GM12801 (cell line): Measurements from ENCODE around the gene TCEAL3.

Experiments used
- TF ChIP-seq, protein P1 (sequence below): IDR thresholded peaks from one replicate; pipeline ENCODE4 v1.5.1; 2011; ENCODE audit warnings: control low read depth; ENCODE audit not compliant: insufficient read length; ENCODE audit errors: extremely low read depth

The TCEAL3 gene

DNA sequence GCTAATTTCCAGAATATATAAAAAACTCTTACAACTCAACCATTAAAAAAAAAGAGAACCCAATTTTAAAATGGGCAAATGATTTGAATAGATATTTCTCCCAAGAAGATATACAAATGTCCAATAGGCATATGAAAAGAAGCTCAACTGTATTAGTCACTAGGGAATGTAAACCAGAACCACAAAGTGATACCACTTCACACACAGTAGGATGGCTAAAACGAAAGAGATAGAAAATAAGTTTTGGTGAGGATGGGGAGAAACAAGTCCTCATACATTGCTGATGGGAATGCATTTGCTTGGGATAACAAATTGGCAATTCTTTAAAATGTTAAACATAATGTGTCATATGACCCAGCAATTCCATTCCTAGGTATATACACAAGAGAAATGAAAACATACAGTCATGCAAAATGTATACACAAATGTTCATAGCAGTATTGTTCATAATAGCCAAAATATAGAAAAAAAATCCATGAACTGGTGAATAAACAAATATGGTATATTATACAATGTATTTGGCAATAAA, 5.7 kb downstream of the TCEAL3 start:
- TF ChIP-seq, protein P1, sequence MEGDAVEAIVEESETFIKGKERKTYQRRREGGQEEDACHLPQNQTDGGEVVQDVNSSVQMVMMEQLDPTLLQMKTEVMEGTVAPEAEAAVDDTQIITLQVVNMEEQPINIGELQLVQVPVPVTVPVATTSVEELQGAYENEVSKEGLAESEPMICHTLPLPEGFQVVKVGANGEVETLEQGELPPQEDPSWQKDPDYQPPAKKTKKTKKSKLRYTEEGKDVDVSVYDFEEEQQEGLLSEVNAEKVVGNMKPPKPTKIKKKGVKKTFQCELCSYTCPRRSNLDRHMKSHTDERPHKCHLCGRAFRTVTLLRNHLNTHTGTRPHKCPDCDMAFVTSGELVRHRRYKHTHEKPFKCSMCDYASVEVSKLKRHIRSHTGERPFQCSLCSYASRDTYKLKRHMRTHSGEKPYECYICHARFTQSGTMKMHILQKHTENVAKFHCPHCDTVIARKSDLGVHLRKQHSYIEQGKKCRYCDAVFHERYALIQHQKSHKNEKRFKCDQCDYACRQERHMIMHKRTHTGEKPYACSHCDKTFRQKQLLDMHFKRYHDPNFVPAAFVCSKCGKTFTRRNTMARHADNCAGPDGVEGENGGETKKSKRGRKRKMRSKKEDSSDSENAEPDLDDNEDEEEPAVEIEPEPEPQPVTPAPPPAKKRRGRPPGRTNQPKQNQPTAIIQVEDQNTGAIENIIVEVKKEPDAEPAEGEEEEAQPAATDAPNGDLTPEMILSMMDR: no peak

DNA sequence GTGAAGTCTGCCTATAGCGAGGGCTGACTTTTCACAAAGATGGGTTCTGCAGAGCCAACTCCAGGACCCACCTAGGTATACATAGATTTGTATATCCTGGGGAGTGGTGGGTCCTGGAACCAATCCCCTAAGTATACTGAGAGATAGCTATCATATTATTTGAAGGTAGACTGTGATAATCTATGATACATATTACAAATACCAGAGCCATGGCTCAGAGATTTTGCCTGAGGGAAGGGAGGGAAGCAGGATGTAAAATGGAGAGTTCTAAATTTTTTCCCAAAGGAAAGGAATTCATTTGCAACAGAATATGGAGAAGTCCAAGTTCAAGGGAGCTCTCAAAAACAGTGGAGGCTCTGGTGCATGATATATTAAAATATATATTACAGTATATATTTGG, 7.2 kb downstream of the TCEAL3 start:
- TF ChIP-seq, protein P1: no peak

DNA sequence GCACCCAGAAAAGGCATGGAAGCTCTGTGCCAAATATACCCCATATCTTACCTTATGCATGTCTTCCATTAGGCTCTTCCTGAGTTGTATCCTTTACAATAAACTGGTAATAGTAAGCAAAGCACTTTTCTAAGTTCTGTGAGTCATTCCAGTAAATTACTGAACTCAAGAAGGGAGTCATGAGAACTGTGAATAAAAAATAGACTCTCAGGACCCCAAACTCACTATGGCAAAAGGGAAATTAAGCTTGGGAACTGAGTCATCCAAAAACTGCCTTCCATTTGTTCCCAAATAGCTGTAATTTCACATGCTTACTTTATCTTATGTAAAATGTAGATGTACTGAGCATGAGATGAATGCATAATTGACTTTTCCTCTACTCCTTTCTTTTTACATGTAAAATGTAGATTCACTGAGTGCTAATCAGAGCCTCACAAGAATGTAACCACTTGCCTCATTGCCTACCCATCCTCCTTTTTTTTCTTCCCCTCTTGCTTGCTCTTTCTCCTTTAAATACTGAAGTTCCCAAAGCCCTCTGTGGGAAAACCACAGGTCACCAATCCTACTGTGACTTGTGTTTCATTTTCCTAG, 8.1 kb downstream of the TCEAL3 start:
- TF ChIP-seq, protein P1: no peak

DNA sequence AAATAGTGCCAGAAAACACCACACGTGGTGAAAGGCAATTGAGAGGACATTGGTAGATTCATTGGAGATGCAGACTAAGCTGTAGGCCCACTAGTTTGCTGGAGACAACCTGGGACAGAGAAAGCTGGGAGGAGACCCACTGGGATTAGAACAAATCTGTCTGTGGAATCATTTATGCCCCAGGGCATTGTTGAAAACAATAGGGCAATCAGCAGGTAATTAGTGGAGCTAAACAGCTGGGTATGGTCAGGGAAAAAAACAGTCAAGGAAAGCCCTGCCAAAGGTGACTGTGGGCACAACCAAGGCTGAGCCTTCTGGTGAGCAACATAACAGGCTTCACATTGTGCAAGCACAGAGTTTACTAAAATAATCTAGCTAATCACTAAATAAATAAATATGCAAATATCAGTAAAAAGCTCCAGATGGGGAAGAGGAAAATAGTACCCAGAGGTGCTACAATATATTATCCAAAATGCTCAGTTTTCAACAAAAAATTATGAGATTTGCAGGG, 9.0 kb downstream of the TCEAL3 start:
- TF ChIP-seq, protein P1: no peak

DNA sequence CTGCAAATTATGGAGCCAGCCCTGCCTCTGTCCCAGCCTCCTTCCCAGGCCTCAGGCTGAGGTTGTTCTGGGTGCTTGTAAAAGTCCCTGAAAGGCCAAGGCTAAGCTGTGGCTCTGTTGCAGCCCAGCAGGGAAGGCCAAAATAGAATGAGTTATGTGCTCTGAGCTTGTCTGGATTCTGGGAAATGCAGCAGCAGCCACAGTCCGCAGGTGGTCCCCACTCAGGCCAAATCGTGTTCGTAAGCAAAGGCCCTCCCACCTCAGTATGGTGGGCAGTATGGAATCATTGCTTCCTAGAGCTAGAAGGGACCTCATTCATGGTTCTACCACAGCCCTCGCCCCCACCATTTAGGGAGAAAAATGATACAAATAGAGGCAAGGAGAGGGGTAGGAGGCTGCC, 16.3 kb downstream of the TCEAL3 start:
- TF ChIP-seq, protein P1: no peak

DNA sequence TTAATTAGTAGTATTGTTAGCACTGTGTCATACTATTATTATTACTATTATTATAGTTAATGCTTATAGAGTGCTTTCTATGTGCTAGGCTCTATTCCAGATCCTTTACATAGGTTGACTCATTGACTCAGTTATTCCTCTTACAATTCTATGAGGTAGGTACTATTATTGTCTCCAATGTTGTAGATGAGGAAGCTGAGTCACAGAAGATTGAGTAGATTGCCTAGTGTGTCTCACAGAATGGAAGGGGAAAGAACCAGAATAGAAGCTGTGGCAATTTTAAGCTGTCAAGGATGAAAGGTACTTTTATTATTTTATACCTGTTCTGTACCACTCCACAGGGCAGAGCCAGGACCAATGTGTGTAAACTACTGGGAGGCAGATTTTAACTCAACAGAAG, 19.1 kb downstream of the TCEAL3 start:
- TF ChIP-seq, protein P1: no peak

DNA sequence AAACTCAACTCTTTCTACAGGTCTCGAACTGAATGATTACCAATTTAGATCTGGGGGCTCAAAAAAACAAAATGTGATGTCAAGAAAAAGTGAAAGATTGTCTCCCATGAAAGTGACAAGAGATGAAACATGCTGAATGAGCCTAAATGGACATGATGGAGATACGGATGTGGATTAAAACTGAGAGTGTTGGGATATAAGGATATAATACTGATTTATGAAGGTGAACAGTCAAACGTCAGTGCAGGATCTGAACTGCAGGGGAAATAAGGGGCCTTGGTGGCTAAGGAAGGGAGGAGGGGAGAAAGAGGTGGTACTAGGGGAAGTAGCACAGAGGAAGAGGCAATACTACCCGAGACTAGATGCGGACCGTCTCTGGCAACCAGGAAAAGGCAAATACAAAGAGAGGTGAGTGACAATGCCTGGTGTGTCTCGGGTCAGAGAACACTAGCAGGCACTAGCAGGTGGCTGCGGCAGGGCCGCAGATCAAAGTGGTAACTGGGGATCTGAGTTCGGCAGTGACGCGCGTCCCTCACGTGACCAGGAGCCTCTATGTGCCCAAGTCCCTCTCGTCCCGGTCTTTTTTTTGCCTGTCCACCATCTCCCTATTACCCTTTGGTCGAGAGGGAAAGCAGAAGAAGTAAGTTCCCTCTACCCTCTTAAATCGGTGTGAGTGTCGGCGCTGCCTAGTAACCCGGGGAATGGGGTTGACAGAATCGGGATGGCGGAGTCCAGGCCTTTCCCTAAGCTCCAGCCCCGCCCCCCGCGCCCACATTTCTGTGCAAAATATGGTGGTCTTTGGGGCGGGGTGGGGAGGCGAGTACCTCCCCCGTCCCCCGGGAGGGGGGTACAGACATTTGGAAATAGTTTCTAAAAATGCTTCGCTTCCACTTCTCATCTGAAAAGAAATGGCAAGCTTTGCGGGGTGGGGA, 20.9 kb downstream of the TCEAL3 start, which contains the start of gene TCEAL1:
Gene TCEAL1 (plus strand): TSS at position 590 of the 932 bp plus-strand sequence. CDS start 942 bp downstream, outside the sequence.
- TF ChIP-seq, protein P1: no peak
